Lower leg skin (tissue), 4 donors: Measurements from ENCODE around the gene OR4E1. TPM values are rescaled to one million over a fixed set of nuclear protein-coding genes. Genes with fewer than 3 reads are reported as not detected.

Experiments
- DNase-seq, 2 donors: peaks; one replicate each; pipeline ENCODE4 v3.0.0-alpha.2; 2019; ENCODE audit warnings: low spot score in 2 of 2
- H3K4me3 ChIP-seq: fragments of 200-600 bp; sonication (generic); 2 replicates; pipeline ENCODE4 v1.5.1; 2017; ENCODE audit warnings: mild to moderate bottlenecking, low read depth; ENCODE audit not compliant: poor library complexity, severe bottlenecking
- CTCF ChIP-seq, 3 donors: fragments of 450-650 bp; IDR thresholded peaks; one replicate each; pipeline ENCODE4 v1.5.1; 2016; ENCODE audit warnings: antibody characterized with exemption in 3 of 3, mild to moderate bottlenecking in 3 of 3, moderate library complexity in 2 of 3
- POLR2A ChIP-seq, 2 donors: fragments of 450-650 bp; IDR thresholded peaks; one replicate each; pipeline ENCODE4 v1.6.1; 2016 to 2017; ENCODE audit warnings: antibody characterized with exemption in 2 of 2, mild to moderate bottlenecking in 1 of 2, moderate library complexity in 1 of 2
- WGBS, 2 donors: methylation state at CpG; one replicate each; pipeline ENCODE4 v1.1.5; 2018; 5-methylcytosine and 5-hydroxymethylcytosine counted together
- intact Hi-C: fragments of 100-400 bp; cut with DNase I; formaldehyde crosslinking; loops from one replicate; pipeline ENCODE4 v1.15.0; 2023; ENCODE audit warnings: low total_unique reads
- total RNA-seq, 4 donors: library from RNA; depleted of rRNA; stranded (reverse); fragments of >200 nt; gene quantifications; one replicate each; pipeline ENCODE4 v1.1.0, GENCODE V29; 2016

Gene OR4E1
- not detected for total RNA-seq

DNA sequence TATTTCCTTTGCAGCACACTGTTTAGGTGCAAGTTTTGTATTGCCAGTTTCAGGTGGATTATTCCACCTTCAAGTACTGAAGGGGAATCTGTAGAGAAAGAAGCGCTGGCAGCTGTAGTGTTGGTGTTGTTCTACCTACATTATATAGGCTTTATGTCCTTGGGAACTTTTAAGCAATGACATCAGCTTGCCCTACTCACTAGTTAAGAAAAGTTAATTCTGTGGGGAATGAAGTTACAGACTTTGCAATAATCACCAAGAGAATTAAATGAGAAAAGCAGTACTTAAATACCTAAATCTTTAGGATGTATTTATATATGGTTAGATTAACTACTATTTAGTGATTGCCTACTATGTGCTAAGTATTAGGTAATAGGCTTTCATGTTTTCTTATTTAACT lies at the start of gene OR4E1:
Gene OR4E1, minus strand, starts transcription at position 101 of the 400 bp plus-strand sequence. CDS start 2,883 bp downstream, outside the sequence.
- intact Hi-C loops, result no loop called here
- 86 to 91% methylated on average over 1 of the region's 1 CpG for WGBS, 2 donors
- TF ChIP-seq CTCF (IDR thresholded peaks at IDR 0.05) (no peak), POLR2A (IDR thresholded peaks at IDR 0.05) (no peak)
- H3K4me3 ChIP-seq, result no peak within 1 kb of the TSS
- no peak for DNase-seq

DNA sequence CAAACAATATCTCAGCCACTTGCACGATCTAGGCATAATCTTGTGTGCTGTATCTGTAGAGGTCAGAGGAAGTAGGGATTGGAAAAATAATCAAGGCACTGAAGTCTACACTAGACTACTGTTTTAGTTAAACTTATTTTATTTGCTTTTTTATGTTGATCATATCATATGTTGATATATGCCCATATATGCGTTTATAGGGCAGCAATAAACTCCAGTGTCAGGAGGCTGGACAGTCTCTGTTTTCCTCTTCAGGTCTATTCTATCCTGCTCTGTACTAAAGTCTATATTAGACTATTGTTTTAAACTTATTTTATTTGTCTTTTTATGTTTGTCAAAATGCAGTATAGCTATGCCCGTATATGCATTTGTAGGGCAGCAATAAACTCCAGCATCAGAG lies 47.9 kb upstream of the OR4E1 start:
- intact Hi-C loops, result no loop called here
- no peak for DNase-seq
- no peak overlapping the region for H3K4me3 ChIP-seq
- TF ChIP-seq CTCF (IDR thresholded peaks at IDR 0.05) (no peak), POLR2A (IDR thresholded peaks at IDR 0.05) (no peak)
- WGBS, 2 donors, result 89 to 91% methylated on average over 3 of the region's 3 CpGs

GRCh38 chr14:21719841-21720240 lies 46.2 kb upstream of the OR4E1 start:
- intact Hi-C loops, result no loop called here
- no peak for TF ChIP-seq CTCF (IDR thresholded peaks at IDR 0.05)
- TF ChIP-seq POLR2A (IDR thresholded peaks at IDR 0.05), result no peak
- 68 to 90% methylated on average over 3 of the region's 3 CpGs for WGBS, 2 donors
- H3K4me3 ChIP-seq, result no peak overlapping the region
- no peak for DNase-seq

- TF ChIP-seq POLR2A (IDR thresholded peaks at IDR 0.05) (no peak), CTCF (IDR thresholded peaks at IDR 0.05) (no peak)
- intact Hi-C loops, result no loop called here
- 75 to 80% methylated on average over 6 of the region's 6 CpGs for WGBS, 2 donors
- no peak overlapping the region for H3K4me3 ChIP-seq
- no peak for DNase-seq
Measured at GRCh38 chr14:21714318-21714929, 40.8 kb upstream of the OR4E1 start.

DNA sequence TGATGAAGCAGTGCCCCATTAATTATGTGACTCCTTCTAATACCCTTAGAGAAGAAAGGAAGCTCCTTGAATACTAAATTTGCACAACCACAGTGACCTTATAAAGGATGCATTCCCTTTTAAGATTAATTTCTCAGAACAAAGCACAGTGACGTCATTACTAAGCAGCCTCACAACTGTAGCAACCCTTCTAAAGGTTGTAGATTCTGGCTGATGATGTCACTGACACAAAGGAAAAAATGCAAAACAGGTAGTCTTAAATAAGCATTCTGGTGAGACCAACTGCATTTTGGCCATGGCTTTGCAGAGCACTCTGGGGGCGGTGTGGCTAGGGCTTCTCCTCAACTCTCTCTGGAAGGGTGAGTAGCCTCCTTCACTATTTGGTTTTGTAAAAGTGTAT lies 38.4 kb upstream of the OR4E1 start:
- TF ChIP-seq POLR2A (IDR thresholded peaks at IDR 0.05) (no peak), CTCF (IDR thresholded peaks at IDR 0.05) (no peak)

DNA sequence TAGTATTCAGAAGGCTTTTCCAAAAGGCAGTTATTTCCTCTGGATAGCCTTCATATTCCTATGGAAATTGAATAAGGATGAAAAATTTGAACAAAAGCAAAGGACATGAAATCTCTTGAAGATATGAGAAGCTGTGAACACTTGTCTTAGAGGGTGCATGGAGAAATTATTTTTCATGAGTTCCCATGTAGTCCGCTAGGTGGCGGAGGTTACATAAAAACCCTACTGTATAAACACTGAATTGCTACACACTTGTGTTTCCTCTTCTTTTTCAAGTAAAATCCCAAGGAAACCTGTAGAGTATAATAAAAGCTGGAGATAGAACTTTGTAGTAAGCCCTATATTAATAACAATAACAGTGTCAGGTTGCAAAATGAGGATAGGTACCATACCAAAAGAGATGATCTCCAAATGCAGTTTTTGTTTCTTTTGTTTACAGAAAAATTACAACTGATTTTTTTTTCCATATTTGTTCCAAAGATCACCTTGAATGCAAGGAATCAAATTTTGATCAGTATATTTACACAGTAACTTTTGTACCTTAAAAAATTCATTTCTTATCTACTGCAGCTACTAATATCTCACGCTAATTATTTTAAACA lies 37.8 kb upstream of the OR4E1 start:
- no peak overlapping the region for H3K4me3 ChIP-seq
- WGBS, 2 donors, result 33 to 34% methylated on average over 3 of the region's 3 CpGs
- intact Hi-C loops, result no loop called here
- TF ChIP-seq POLR2A (IDR thresholded peaks at IDR 0.05), result no peak
- no peak for TF ChIP-seq CTCF (IDR thresholded peaks at IDR 0.05)
- no peak for DNase-seq

More for the DNA sequence above, 38.4 kb upstream of the OR4E1 start:
- no peak for DNase-seq
- intact Hi-C loops, result no loop called here
- 72% methylated on average over 2 of the region's 2 CpGs for WGBS, 2 donors
- no peak overlapping the region for H3K4me3 ChIP-seq
